Activated CD8-positive, alpha-beta memory T cell treated with anti-CD3 and anti-CD28 coated beads, Interleukin-2, amount 50 U/mL, for 48 hours (primary cell): Measurements from ENCODE around the gene TMEM88.
"Not testable (repeated sequence)": the region's sequence is repeated elsewhere in the genome, so short reads cannot be mapped to it uniquely, and the experiment has no call there.

Experiments used
- DNase-seq: peaks from one replicate; pipeline ENCODE4 v3.0.0-alpha.2; 2020

TMEM88 gene, protein sequence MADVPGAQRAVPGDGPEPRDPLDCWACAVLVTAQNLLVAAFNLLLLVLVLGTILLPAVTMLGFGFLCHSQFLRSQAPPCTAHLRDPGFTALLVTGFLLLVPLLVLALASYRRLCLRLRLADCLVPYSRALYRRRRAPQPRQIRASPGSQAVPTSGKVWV

DNA sequence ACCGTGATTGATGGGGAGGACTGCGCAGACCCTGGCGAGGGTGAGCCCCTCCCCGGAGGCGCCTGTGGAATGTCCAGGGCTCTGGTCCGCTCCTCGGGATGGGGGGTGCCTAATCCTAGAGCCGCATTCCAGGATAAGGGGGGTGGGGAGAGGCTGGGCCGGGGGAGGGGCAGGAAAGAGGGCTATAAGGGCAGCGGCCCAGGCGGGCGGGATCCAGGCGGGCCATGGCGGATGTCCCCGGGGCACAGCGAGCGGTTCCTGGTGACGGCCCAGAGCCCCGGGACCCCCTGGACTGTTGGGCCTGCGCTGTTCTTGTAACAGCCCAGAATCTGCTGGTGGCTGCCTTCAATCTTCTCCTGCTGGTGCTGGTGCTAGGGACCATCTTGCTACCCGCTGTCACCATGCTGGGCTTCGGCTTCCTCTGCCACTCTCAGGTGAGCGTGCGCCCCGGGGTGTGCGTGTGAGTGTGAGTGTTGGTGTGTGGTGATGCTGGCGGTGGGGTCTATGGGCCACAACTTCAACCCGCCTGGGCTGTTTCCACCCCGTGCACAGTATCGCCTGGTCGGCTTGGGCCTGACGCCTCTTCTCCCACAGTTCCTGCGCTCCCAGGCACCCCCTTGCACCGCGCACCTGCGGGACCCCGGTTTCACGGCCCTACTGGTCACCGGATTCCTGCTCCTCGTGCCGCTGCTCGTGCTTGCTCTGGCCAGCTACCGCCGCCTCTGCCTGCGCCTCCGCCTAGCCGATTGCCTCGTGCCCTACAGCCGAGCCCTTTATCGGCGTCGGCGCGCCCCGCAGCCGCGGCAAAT, at the start of gene TMEM88:
TSS of gene TMEM88 (plus strand) at position 216 of the 809 bp plus-strand sequence. CDS start at position 225, 9 bp downstream.
- no peak for DNase-seq

DNA sequence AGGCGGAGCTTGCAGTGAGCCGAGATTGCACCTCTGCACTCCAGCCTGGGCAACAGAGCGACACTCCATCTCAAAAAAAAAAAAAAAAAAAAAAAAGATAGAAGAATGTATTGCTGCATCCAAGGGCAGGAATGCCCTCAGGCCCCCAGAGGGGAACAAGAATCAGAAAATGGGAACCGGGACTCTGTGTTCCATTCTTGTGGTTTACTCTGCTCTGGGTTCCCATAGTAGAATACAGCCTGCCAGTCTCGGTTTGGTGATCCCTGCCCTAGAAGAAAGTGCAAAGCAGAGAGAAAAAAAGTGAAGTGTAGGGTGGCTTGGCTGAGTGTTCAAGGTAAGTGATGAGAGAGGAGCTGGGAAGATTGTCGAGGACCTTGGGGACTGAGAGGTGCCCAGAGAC, 48.3 kb upstream of the TMEM88 start:
- no peak for DNase-seq

DNA sequence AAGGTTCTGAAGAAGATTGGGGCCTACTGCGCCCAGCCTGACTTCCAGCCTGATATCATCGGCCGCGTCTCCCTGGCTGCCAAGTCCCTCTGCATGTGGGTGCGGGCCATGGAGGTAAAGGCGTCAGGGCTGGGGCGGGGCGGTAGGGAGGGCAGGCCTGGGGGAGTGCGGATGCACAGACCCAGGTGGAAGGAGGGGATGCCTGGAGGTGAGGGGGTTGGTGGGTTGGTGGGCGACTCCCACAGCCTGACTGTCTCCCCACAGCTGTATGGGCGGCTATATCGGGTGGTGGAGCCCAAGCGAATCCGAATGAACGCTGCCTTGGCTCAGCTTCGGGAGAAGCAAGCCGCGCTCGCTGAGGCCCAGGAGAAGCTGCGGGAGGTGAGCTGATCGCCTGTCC, 47.7 kb upstream of the TMEM88 start:
- no peak for DNase-seq

DNA sequence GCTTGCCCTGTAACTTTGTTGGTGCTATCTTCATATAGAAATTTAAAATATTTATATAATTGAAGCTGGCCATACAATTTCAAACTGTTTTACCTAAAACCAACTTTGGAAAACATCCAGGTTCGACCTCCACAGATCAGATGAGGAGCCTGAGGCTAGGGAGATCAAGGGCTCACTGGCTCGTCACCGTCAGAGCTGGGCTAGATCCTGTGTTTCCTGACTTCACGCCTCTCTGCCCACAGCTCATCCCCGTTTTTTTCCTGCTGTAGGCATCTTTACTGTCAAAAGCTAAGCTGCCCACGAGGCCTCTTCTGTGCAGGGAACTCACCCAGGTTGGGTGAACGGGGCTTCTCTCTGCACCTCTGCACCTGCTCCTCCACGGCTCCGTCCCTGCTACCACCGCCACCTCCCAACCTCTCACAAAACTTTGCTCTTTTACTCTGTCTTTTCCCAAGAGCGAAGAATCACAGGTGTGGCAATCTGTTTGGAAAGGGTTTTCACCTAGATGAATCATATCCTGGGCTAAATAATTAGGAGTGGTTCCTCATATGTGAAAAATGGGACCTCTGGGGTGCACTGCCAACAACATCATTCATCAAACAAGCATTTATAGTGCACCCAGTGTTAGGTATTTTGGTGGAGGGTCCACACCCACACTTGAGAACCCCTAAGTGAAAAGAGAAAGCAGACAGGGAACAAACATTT, 45.6 kb upstream of the TMEM88 start:
- no peak for DNase-seq

DNA sequence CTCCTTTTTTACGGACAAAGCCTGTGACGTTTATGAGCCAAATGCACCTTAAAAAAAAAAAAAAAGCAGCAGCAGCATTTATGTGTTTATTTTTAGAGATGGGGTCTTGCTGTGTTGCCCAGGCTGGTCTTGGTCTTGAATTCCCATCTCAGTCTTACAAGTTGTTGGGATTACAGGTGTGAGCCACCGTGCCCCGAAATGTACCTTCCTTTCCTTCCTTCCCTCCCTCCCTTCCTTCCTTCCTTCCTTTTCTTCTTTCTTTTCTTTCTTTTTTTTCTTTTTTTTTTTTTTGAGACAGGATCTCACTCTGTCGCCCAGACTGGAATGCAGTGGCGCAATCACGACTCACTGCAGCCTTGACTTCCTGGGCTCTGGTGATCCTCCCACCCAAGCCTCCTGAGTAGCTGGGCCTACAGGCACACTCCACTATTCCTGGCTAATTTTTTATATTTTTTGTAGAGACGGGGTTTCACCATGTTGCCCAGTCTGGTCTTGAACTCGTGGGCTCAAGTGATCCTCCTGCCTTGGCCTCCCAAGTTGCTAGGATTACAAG, 45.0 kb upstream of the TMEM88 start:
- DNase-seq, result not testable (repeated sequence)

DNA sequence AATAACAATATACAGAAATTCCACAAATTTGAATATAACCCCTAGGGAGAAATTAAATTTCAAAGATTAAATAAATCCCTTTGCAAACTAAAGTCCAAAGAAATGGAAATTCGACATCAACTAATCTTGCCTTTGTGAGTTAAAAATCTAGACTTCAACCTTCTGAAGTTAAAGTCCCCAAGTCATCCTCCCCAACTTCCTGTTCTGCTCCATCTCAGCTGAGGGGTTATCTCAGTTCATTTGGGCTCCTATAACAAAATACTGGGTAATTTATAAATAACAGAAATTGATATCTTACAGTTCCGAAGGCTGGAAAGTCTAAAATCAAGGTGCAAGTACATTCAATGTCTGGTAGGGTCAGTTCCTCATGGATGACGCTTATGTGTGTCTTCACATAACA, 43.6 kb upstream of the TMEM88 start:
- DNase-seq, result no peak

DNA sequence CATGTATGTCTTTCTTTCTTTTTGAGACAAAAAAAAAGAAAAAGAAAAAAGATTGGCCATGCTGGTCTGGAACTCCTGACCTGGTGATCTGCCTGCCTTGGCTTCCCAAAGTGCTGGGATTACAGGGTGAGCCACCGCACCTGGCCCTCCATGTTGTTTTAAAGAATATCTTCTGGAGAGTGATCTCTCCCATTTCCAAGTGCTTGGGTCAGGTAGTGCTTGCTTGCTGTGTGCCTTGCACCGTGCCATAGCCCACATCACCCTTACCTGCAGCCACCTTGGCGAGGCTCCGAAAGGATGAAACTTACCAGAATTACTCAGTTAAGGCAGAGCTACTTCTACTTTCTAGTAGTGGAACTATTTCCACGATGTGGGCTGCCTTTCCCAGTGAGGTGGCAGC, 39.9 kb upstream of the TMEM88 start:
- no peak for DNase-seq

DNA sequence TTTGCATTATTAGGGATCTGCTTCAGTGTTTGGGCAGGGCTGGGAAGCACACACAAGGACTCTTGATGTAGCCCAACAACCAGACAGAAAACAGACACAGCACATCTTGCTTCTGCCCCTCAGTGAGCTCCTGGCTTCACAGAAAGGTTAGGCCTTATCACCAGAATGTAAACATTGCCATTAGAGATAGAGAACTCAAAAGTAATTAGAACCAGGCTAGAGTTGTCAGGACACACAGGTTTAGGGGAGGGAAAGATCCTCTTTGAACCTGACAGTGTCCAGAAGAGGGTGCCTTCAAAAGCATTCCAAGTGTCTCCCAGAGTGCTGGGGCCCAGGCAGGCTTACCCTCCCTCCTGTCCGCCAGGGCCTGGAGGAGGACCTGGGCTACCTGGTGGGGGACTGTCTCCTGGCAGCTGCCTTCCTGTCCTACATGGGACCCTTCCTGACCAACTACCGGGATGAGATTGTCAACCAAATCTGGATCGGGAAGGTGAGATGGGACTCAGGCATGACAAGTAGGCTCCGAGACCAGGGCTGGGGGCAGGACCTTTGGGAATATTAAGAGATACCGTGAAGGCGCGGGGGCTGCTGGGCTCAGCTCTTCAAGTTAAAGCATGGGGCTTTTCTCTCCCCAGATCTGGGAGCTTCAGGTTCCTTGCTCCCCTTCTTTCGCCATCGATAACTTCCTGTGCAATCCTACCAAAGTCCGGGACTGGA, 37.8 kb upstream of the TMEM88 start:
- no peak for DNase-seq

DNA sequence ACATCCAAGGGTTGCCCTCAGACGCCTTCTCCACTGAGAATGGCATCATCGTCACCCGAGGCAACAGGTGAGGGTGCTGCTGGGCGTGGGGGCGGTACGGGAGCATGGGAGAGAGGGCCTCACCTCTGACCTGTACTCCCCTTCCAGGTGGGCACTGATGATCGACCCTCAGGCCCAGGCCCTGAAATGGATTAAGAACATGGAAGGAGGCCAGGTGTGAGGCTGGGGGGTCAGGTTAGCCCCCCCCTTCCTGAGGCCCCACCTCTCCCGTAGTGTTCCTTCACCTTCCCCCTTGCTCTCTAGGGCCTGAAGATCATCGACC, 37.3 kb upstream of the TMEM88 start:
- no peak for DNase-seq

DNA sequence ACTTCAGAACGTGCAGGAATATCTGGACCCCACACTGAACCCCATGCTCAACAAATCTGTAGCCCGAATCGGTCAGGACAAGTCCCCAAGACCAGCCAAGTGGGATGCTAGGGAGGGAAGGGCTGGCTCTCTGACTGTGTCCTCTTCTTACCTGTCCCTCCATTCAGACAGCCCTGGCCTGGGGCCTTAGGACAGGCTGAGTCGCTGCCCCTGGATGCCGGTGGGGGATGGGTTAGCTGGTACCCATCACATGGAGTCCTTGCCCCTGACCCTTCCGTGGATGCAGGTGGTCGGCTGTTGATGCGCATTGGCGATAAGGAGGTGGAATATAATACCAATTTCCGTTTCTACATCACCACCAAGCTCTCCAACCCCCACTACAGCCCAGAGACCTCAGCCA, 36.8 kb upstream of the TMEM88 start:
- no peak for DNase-seq

DNA sequence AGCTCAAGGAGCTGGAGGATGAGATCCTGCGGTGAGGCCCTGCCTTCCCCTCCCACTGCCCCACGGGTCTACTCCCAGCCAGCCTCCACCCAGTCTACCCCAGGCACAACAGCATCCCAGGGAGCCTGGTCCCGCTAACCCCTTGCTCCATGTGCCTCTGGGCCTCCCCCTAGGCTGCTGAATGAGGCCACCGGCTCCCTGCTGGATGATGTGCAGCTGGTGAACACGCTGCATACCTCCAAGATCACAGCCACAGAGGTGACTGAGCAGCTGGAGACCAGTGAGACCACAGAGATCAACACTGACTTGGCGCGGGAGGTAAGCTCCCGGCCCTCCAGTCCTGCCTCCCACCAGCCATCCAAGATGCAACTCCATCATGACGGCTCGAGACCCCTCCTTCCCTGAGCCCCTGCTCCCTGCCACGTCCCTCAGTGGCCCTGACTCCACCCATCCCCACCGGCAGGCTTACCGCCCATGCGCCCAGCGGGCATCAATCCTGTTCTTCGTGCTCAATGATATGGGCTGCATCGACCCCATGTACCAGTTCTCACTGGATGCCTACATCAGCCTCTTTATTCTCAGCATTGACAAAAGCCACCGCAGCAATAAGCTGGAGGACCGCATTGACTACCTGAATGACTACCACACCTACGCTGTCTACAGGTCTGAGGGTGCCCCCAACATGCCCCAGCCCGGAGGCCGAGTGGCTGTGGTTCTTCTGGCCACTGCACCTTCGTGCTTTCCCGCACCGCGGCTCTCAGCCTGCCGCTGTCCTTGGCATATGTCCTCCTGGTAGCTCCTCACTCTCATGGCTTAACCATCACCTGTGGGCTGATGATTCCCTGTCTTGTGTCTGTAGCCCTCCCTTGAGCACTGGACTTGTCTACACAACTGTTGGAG, 35.9 kb upstream of the TMEM88 start:
- DNase-seq, result no peak

DNA sequence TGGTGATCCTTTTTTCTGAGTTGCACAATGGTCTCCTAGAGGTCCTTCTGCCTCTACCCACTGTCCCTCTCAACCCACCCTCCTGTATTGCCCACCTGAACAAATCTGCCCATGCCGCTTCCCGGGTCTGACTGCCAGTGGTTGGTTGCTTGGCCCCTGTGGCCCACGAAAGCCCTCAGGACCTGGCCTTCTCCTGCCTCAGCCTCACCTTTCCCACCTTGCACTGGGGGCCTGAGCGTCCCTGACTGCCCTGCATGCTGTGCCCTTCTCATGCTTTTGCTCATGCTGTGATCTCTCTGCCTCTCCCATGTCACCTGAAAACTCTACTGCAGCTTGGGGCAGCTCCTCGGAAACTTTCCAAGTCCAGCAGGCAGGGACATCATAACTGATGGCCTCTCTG, 34.6 kb upstream of the TMEM88 start:
- no peak for DNase-seq

DNA sequence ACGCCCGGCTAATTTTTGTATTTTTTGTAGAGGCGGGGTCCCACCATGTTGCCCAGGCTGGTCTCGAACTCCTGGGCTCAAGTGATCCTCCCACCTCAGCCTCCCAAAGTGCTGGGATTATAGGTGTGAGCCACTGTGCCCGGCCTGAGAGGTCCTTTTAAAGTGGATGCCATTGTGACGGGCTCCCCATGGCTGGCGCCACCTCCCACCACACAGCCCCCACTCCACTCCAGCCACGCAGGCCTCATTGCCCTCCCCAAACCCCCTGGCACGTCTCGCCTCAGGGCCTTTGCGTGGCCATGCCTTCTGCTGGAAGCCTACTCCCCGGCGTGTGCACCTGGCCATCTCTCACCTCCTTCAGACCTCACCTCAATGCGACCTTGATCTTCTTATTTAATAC, 32.7 kb upstream of the TMEM88 start:
- no peak for DNase-seq

DNA sequence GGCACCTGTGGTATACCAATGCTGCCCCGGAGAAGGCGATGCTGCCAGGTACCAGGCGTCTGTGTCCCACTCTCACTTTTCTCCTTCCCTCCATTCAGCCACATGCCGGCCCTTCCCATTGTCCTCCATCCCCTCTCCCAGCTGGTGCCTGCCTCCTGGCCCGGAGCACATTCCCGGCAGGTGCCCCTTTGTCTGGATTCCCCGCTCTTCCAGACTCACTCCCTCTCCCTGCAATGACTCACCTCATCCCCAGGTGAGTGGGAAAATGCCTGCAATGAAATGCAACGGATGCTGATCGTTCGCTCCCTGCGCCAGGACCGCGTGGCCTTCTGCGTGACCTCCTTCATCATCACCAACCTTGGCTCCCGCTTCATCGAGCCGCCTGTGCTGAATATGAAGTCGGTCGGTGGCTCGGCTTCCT, 31.3 kb upstream of the TMEM88 start:
- no peak for DNase-seq

DNA sequence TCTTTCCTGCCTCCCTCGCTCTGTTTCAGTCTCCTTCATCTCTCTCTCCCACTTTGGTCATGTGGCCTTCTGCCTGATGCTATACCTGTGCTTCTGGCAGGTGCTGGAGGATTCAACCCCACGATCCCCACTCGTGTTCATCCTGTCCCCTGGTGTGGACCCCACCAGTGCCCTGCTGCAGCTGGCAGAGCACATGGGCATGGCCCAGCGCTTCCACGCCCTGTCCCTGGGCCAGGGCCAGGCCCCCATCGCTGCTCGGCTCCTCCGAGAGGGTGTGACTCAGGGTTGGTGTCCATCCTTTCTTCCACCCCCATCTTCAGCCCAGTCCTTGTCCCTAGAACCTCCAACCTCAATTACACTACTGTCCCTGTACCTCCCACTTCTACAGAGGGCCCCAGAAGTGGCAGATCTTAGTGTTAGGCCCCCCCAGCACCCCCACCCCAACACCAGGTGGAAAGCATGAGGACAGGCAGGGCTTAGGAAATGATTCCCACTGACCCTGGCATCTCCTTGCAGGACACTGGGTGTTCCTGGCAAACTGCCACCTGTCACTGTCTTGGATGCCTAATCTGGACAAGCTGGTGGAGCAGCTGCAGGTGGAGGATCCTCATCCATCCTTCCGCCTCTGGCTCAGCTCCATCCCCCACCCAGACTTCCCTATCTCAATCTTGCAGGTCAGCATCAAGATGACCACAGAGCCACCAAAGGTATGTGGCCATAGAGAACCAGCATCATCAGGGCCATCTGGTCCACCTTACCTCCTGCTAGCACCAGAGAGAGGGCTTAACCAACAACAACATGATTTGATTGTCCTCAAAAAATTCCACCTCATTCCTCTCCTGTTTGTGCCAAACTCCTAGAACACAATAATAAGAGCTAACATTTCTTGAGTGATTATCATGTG, 30.6 kb upstream of the TMEM88 start:
- no peak for DNase-seq

DNA sequence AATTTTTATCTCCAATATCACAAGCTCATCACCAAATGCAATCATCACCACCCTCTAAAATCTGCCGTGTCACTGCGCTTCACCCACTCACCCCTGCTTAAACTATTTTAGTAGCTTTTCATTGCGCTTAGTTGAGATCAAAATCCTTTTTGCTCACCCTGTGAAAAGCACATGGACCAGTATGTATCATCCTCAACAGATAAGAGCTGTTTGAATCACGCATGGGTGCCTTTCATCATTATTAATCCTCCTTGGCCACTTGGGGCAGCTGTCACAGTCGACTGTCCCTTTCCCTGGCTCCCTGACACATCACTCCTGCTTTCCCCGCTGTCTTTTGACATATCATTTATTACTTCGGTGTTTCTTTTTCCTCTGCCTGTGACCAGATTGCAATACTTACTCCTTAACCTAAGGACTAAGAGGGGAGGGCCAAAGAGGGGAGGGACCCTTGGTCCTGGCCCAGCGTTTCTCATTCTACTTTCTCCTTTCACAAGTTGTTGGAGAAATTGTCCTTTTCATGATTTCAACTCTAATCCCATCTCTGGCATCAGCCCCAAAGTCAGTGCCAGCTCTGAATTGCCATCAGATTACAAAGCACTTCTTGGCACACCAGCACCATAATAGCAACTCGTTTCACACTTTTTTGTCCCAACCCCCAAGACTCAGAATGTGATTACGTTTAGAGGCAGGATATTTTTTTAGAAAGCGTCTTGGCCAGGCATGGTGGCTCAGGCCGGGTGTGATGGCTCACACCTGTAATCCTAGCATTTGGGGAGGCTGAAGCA, 29.5 kb upstream of the TMEM88 start:
- DNase-seq, result no peak

DNA sequence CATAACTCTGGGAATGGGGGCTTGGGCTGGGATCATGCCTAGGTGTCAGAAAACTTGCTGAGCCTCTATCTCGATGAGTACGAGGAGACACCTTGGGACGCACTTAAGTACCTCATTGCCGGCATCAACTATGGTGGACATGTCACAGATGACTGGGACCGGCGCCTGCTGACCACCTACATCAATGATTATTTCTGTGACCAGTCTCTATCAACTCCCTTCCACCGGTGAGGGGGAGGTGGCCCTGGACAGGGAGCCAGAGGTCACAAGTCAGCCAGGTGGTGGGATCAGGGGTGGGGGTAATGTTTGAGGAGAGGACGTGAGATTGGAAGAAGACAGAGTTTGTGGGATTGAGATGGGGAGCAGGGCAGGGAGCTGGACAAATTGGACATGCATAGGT, 24.2 kb upstream of the TMEM88 start:
- no peak for DNase-seq

DNA sequence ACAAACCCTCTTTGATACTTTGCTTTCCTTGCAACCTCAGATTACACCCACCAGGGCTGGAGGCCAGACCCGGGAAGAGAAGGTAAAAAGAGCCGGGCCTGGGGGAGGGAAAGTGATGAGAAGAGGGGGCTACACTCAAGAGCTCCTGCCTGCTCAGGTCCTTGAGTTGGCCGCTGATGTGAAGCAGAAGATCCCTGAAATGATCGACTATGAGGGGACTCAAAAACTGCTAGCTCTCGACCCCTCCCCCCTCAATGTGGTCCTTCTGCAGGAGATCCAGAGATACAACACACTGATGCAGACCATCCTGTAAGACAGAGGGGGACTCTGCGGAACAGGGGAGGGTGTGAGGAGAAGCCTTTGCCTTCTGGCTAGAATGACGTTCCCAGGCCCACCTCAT, 23.6 kb upstream of the TMEM88 start:
- DNase-seq, result no peak

DNA sequence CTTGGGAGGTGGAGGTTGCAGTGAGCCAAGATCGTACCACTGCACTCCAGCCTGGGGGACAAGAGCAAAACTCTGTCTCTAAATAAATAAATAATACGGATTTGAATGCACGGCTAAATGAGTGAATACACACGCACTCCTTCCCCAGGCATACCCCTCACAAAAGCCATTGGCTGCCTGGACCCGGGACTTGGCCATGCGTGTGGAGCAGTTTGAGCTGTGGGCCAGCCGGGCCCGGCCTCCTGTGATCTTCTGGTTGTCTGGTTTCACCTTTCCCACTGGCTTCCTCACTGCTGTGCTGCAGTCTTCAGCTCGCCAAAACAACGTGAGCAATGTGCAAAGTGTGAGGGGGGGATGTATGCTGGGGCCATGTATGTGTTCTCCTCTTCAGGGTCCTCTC, 22.4 kb upstream of the TMEM88 start:
- no peak for DNase-seq
